ENCODE results near the gene MPP3. TPM values are rescaled to one million over a fixed set of nuclear protein-coding genes. Genes with fewer than 3 reads are reported as not detected.

The MPP3 gene
- total and polyA plus RNA-seq, 10 of the 15 experiments (the other 5 are each of a cell fraction or from before 2014, with no cell fraction given) = not detected

GRCh38 chr17:43874293-43874692 lies 41.3 kb upstream of the MPP3 start (continued):
- no peak for TF ChIP-seq ZNF687 (IDR thresholded peaks at IDR 0.05)

GRCh38 chr17:43873815-43874214 lies 40.9 kb upstream of the MPP3 start:
- no peak overlapping the region for H3K4me2 ChIP-seq (ENCODE audit: control insufficient read depth, insufficient read depth)
- CTCF ChIA-PET = interaction anchor here (0.6 kb wide), 1 partner anchor 9 kb away, joined by 3 read pairs; no protein-coding TSS in a partner anchor
- H3K4me3 ChIP-seq = no peak overlapping the region
- SMC1A ChIA-PET (ENCODE audit: uncharacterized antibody, unreplicated experiment) = no interaction called here
- FAIRE-seq (no peak), DNase-seq (ENCODE audit: low read depth, low spot score) (no peak), ATAC-seq (no peak)
- H3K9me3 ChIP-seq (replicated peaks; ENCODE audit: control insufficient read depth, insufficient read depth, low read length) = no peaks in the 10 kb centered on the region
- no peaks in the 10 kb centered on the region for H4K20me1 ChIP-seq (ENCODE audit: control insufficient read depth, insufficient read depth)
- H3K9ac ChIP-seq (ENCODE audit: control insufficient read depth, insufficient read depth, low read length) = no peak overlapping the region
- POLR2A ChIA-PET = no interaction called here
- in situ Hi-C loops (cut with MboI) = no loop called here
- H3K79me2 ChIP-seq (ENCODE audit: control insufficient read depth, insufficient read depth, low read length) = no peaks in the 10 kb centered on the region
- RAD21 ChIA-PET (ENCODE audit: unreplicated experiment) = no interaction called here
- WGBS (ENCODE audit: insufficient coverage, insufficient replicate concordance, low lambda C conversion rate, missing lambda C conversion rate) = 17% methylated on average over 6 of the region's 6 CpGs
- no peaks in the 10 kb centered on the region; a peak in 1 of 4 replicates for H3K27me3 ChIP-seq (replicated peaks in 1 of 2; ENCODE audit: control insufficient read depth in 2 of 2, insufficient read depth in 2 of 2, low read length in 1 of 2)
- intact Hi-C loops (cut with micrococcal nuclease; ENCODE audit: unreplicated experiment) = loop anchor here (10.0 kb wide), 1 partner anchor 121 kb away; no protein-coding TSS in a partner anchor
- no peak overlapping the region for H3K27ac ChIP-seq (ENCODE audit: control insufficient read depth, insufficient read depth)
- no peak overlapping the region for H2AFZ ChIP-seq (ENCODE audit: control insufficient read depth, low read depth, low read length)
- BruUV-seq (replicated peaks) = no TSS peak
- no peaks in the 10 kb centered on the region for H3K4me1 ChIP-seq (ENCODE audit: control insufficient read depth, insufficient read depth, low read length)
- no peaks in the 10 kb centered on the region for H3K36me3 ChIP-seq (ENCODE audit: control insufficient read depth in 2 of 2, insufficient read depth in 2 of 2, low read length in 1 of 2)
- TF ChIP-seq ATF7 (IDR thresholded peaks at IDR 0.05; ENCODE audit: low read depth) (no peak), MTA3 (IDR thresholded peaks at IDR 0.05; ENCODE audit: borderline replicate concordance, low read length) (no peak), NFIC (IDR thresholded peaks at IDR 0.05; ENCODE audit: low read depth, low read length) (no peak), EZH2 (IDR thresholded peaks at IDR 0.05; ENCODE audit: borderline replicate concordance, control insufficient read depth, low read depth, low read length) (no peak), MLLT1 (IDR thresholded peaks at IDR 0.05) (no peak), KLF5 (IDR thresholded peaks at IDR 0.05; ENCODE audit: partially characterized antibody) (no peak), BACH1 (IDR thresholded peaks at IDR 0.05; ENCODE audit: borderline replicate concordance) (no peak), ZZZ3 (IDR thresholded peaks at IDR 0.05; ENCODE audit: control insufficient read depth, insufficient read length, low read depth) (no peak), SRF (IDR thresholded peaks at IDR 0.05; ENCODE audit: low read depth in 2 of 2, low read length in 2 of 2) (no peak), CBX5 (IDR thresholded peaks at IDR 0.05; ENCODE audit: low read depth) (no peak), CBFB (IDR thresholded peaks at IDR 0.05; ENCODE audit: low read depth) (no peak), PAX5 (IDR thresholded peaks at IDR 0.05; ENCODE audit: borderline replicate concordance, low read depth, low read length) (no peak), EGR1 (IDR thresholded peaks at IDR 0.05; ENCODE audit: borderline replicate concordance in 1 of 2, low read depth in 2 of 2, low read length in 2 of 2) (no peak)
- TF ChIP-seq, protein P1, sequence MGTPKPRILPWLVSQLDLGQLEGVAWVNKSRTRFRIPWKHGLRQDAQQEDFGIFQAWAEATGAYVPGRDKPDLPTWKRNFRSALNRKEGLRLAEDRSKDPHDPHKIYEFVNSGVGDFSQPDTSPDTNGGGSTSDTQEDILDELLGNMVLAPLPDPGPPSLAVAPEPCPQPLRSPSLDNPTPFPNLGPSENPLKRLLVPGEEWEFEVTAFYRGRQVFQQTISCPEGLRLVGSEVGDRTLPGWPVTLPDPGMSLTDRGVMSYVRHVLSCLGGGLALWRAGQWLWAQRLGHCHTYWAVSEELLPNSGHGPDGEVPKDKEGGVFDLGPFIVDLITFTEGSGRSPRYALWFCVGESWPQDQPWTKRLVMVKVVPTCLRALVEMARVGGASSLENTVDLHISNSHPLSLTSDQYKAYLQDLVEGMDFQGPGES (IDR thresholded peaks at IDR 0.05) = no peak
- TF ChIP-seq, protein P2, sequence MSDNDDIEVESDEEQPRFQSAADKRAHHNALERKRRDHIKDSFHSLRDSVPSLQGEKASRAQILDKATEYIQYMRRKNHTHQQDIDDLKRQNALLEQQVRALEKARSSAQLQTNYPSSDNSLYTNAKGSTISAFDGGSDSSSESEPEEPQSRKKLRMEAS (IDR thresholded peaks at IDR 0.05; ENCODE audit: low read depth, low read length) = no peak

All from GM12878 (cell line).